BLaER1 (cell line): ENCODE results near the gene SF3B6.

Experiments
- H3K27ac ChIP-seq: shearing (Covaris generic); formaldehyde crosslinking; 2 replicates; pipeline ENCODE4 v1.8.1; 2022
- H3K27me3 ChIP-seq: shearing (Covaris generic); formaldehyde crosslinking; 2 replicates; pipeline ENCODE4 v1.8.1; 2022
- H3K36me3 ChIP-seq: shearing (Covaris generic); formaldehyde crosslinking; 2 replicates; pipeline ENCODE4 v1.8.1; 2022
- H3K4me1 ChIP-seq: shearing (Covaris generic); formaldehyde crosslinking; 2 replicates; pipeline ENCODE4 v1.8.1; 2022
- H3K4me2 ChIP-seq: shearing (Covaris generic); formaldehyde crosslinking; 2 replicates; pipeline ENCODE4 v1.8.1; 2022
- H3K4me3 ChIP-seq: shearing (Covaris generic); formaldehyde crosslinking; 2 replicates; pipeline ENCODE4 v1.8.1; 2022
- H3K9ac ChIP-seq: shearing (Covaris generic); formaldehyde crosslinking; 2 replicates; pipeline ENCODE4 v1.8.1; 2022
- H3K9me3 ChIP-seq: shearing (Covaris generic); formaldehyde crosslinking; 2 replicates; pipeline ENCODE4 v1.8.1; 2022
- H4K20me1 ChIP-seq: shearing (Covaris generic); formaldehyde crosslinking; 2 replicates; pipeline ENCODE4 v1.8.1; 2022
- Cebpa-rat ChIP-seq: shearing (Covaris generic); IDR thresholded peaks from 2 replicates; pipeline ENCODE4 v1.8.1; 2022

Gene SF3B6

GRCh38 chr2:24075915-24076848, at the start of gene SF3B6:
Gene SF3B6, minus strand, starts transcription at chr2:24076326. Its CDS starts 97 bp downstream, at chr2:24076229.
- no peak for TF ChIP-seq Cebpa-rat
- H3K27ac ChIP-seq: peak within 1 kb of the TSS; percentile 84
- H3K4me1 ChIP-seq: peaks cover 30% of the 10 kb centered on the region

GRCh38 chr2:24123922-24124580, 47.9 kb upstream of the SF3B6 start:
- Histone ChIP-seq H4K20me1 (no peaks in the 10 kb centered on the region), H3K27ac (peak overlapping the region; percentile 89)
- TF ChIP-seq Cebpa-rat: no peak

More at GRCh38 chr2:24075915-24076848, at the start of gene SF3B6:
- H3K36me3 ChIP-seq: peaks cover 46% of the 10 kb centered on the region
- no peaks in the 10 kb centered on the region for H3K27me3 ChIP-seq
- no peaks in the 10 kb centered on the region for H3K9me3 ChIP-seq
- H4K20me1 ChIP-seq: peaks cover 36% of the 10 kb centered on the region
- H3K4me3 ChIP-seq: peak within 1 kb of the TSS; percentile 84
- H3K4me2 ChIP-seq: peak within 1 kb of the TSS; percentile 93
- H3K9ac ChIP-seq: peak within 1 kb of the TSS; percentile 88

GRCh38 chr2:24123195-24123921, 47.2 kb upstream of the SF3B6 start, which contains the start of the genes FAM228B and PFN4:
Gene FAM228B, plus strand, starts transcription at chr2:24123469. Its CDS starts 893 bp downstream, at chr2:24124362.
Gene PFN4, minus strand, starts transcription at chr2:24123334. Its CDS starts 799 bp downstream, at chr2:24122535.
- peak within 1 kb of the TSS; percentile 93 for H3K4me2 ChIP-seq
- peak within 1 kb of the TSS; percentile 82 for H3K4me3 ChIP-seq
- peaks cover 23% of the 10 kb centered on the region for H3K4me1 ChIP-seq
- no peaks in the 10 kb centered on the region for H3K36me3 ChIP-seq
- H3K27ac ChIP-seq: peak within 1 kb of the TSS; percentile 89
- no peaks in the 10 kb centered on the region for H4K20me1 ChIP-seq
- peak within 1 kb of the TSS; percentile 91 for H3K9ac ChIP-seq
- H3K9me3 ChIP-seq: no peaks in the 10 kb centered on the region
- H3K27me3 ChIP-seq: no peaks in the 10 kb centered on the region
- no peak for TF ChIP-seq Cebpa-rat

More at GRCh38 chr2:24123922-24124580, 47.9 kb upstream of the SF3B6 start:
- peaks cover 23% of the 10 kb centered on the region for H3K4me1 ChIP-seq
- no peaks in the 10 kb centered on the region for H3K36me3 ChIP-seq
- H3K4me2 ChIP-seq: peak overlapping the region; percentile 93
- H3K27me3 ChIP-seq: no peaks in the 10 kb centered on the region
- H3K9ac ChIP-seq: peak overlapping the region; percentile 91
- no peaks in the 10 kb centered on the region for H3K9me3 ChIP-seq
- H3K4me3 ChIP-seq: peak overlapping the region; percentile 82

GRCh38 chr2:24122366-24123194, 46.5 kb upstream of the SF3B6 start:
- no peaks in the 10 kb centered on the region for H3K27me3 ChIP-seq
- peak overlapping the region; percentile 91 for H3K9ac ChIP-seq
- no peak for TF ChIP-seq Cebpa-rat
- H4K20me1 ChIP-seq: no peaks in the 10 kb centered on the region
- peak overlapping the region; percentile 93 for H3K4me2 ChIP-seq
- H3K4me1 ChIP-seq: peaks cover 31% of the 10 kb centered on the region
- H3K4me3 ChIP-seq: peak overlapping the region; percentile 82
- no peaks in the 10 kb centered on the region for H3K9me3 ChIP-seq
- no peaks in the 10 kb centered on the region for H3K36me3 ChIP-seq
- peak overlapping the region; percentile 89 for H3K27ac ChIP-seq

GRCh38 chr2:24121469-24121868, 45.3 kb upstream of the SF3B6 start:
- no peaks in the 10 kb centered on the region for H3K27me3 ChIP-seq
- H3K9ac ChIP-seq: no peak overlapping the region
- no peak overlapping the region for H3K4me2 ChIP-seq
- no peaks in the 10 kb centered on the region for H3K9me3 ChIP-seq
- no peaks in the 10 kb centered on the region for H3K36me3 ChIP-seq
- H4K20me1 ChIP-seq: no peaks in the 10 kb centered on the region
- H3K4me1 ChIP-seq: peaks cover 32% of the 10 kb centered on the region
- TF ChIP-seq Cebpa-rat: no peak
- no peak overlapping the region for H3K4me3 ChIP-seq
- H3K27ac ChIP-seq: no peak overlapping the region

GRCh38 chr2:24121066-24121465, 44.9 kb upstream of the SF3B6 start:
- no peak overlapping the region for H3K4me3 ChIP-seq
- H3K27ac ChIP-seq: no peak overlapping the region
- no peak overlapping the region for H3K4me2 ChIP-seq
- H3K36me3 ChIP-seq: no peaks in the 10 kb centered on the region
- H3K27me3 ChIP-seq: no peaks in the 10 kb centered on the region
- H4K20me1 ChIP-seq: no peaks in the 10 kb centered on the region
- peaks cover 32% of the 10 kb centered on the region for H3K4me1 ChIP-seq
- no peak overlapping the region for H3K9ac ChIP-seq
- TF ChIP-seq Cebpa-rat: no peak
- H3K9me3 ChIP-seq: no peaks in the 10 kb centered on the region

GRCh38 chr2:24117902-24118301, 41.8 kb upstream of the SF3B6 start:
- Histone ChIP-seq H3K27ac (no peak overlapping the region), H3K9me3 (peaks cover 7% of the 10 kb centered on the region; the same call in 1 of the 2 replicates), H3K4me3 (no peak overlapping the region), H3K4me1 (peaks cover 16% of the 10 kb centered on the region), H3K36me3 (peaks cover 16% of the 10 kb centered on the region; the same call in 1 of the 2 replicates), H3K9ac (no peak overlapping the region), H3K27me3 (no peaks in the 10 kb centered on the region), H3K4me2 (no peak overlapping the region), H4K20me1 (no peaks in the 10 kb centered on the region)
- no peak for TF ChIP-seq Cebpa-rat

GRCh38 chr2:24115057-24115456, 38.9 kb upstream of the SF3B6 start:
- Histone ChIP-seq H4K20me1 (no peaks in the 10 kb centered on the region), H3K27ac (no peak overlapping the region), H3K9ac (no peak overlapping the region), H3K4me3 (no peak overlapping the region), H3K27me3 (no peaks in the 10 kb centered on the region), H3K4me1 (peaks cover 9% of the 10 kb centered on the region), H3K4me2 (no peak overlapping the region), H3K9me3 (peaks cover 7% of the 10 kb centered on the region; the same call in 1 of the 2 replicates), H3K36me3 (peaks cover 16% of the 10 kb centered on the region; the same call in 1 of the 2 replicates)
- no peak for TF ChIP-seq Cebpa-rat
